ENCODE data around the gene NTRK3. TPM values are rescaled to one million over a fixed set of nuclear protein-coding genes. Genes with fewer than 3 reads are reported as not detected.

NTRK3 gene
- total and polyA plus RNA-seq, 4 donors, result 0.21 to 2.9 (median 0.32) TPM

DNA sequence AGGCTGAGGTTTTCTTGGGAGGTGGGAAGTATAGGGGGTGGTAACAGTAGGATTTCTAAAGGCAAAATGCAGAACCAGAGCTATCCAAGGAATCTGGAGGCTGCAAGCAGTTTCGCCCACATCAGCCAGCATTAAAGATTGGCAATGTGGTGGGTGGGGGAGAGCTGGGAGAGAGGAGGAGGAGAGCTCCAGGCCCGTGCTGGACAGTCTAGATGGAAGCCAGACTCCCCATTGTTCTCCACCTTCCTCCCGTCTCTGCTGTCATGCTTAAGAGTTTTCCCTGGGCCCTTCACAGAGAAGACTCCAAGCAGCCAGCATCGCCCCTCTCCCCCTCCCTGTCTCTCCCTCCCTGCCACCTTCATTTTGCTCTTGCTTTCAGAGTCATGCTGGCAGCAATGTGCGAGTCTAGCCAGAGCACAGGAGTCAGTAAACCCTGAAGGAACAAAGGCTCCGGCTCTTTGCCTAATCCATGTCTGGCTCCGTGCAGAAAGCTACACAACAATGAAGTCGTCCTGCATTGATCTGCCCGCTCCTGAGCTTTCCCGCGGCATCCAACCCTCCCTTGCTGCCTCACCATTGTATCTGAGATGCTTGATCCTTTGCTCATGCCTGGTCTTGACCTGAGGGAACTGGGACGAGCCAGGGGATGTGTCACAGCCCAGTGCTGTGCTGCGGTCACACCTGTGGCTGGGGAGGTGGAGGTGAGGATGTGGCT lies 282.9 kb downstream of the NTRK3 start:
- no peaks in the 10 kb centered on the region for H3K9me3 ChIP-seq (ENCODE audit: control insufficient read depth in 4 of 4, low read length in 3 of 4)
- H3K27ac ChIP-seq (ENCODE audit: low read depth in 1 of 2, low read length in 2 of 2), result no peak overlapping the region
- no peaks in the 10 kb centered on the region for H3K4me1 ChIP-seq (ENCODE audit: control insufficient read depth in 4 of 4, insufficient read depth in 4 of 4, low read length in 3 of 4)
- no peaks in the 10 kb centered on the region for H3K36me3 ChIP-seq (ENCODE audit: control insufficient read depth in 4 of 4, insufficient read depth in 3 of 4, low read depth in 1 of 4, low read length in 3 of 4)
- H3K4me3 ChIP-seq (ENCODE audit: low read depth in 1 of 3, low read length in 3 of 3), result no peak overlapping the region
- no peak for DNase-seq (ENCODE audit: low spot score)
- no peak for TF ChIP-seq FOXA2 (IDR thresholded peaks at IDR 0.05)
- no peak for TF ChIP-seq HNF4A (conservative IDR thresholded peaks at IDR 0.05)
- no peak for TF ChIP-seq TAF1 (conservative IDR thresholded peaks at IDR 0.05)
- TF ChIP-seq, protein P1, sequence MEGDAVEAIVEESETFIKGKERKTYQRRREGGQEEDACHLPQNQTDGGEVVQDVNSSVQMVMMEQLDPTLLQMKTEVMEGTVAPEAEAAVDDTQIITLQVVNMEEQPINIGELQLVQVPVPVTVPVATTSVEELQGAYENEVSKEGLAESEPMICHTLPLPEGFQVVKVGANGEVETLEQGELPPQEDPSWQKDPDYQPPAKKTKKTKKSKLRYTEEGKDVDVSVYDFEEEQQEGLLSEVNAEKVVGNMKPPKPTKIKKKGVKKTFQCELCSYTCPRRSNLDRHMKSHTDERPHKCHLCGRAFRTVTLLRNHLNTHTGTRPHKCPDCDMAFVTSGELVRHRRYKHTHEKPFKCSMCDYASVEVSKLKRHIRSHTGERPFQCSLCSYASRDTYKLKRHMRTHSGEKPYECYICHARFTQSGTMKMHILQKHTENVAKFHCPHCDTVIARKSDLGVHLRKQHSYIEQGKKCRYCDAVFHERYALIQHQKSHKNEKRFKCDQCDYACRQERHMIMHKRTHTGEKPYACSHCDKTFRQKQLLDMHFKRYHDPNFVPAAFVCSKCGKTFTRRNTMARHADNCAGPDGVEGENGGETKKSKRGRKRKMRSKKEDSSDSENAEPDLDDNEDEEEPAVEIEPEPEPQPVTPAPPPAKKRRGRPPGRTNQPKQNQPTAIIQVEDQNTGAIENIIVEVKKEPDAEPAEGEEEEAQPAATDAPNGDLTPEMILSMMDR (IDR thresholded peaks at IDR 0.05; ENCODE audit: low read depth, low read length, missing input control), result no peak
- no peak for TF ChIP-seq SP1 (IDR thresholded peaks at IDR 0.05)
- TF ChIP-seq JUND (IDR thresholded peaks at IDR 0.05), result no peak
- no peak for TF ChIP-seq NR2F2 (IDR thresholded peaks at IDR 0.05)
- no peak overlapping the region for H3K9ac ChIP-seq (ENCODE audit: low read depth in 1 of 2, low read length in 2 of 2)
- 53% methylated on average over 13 of the region's 13 CpGs for WGBS
- H3K27me3 ChIP-seq (ENCODE audit: control insufficient read depth in 4 of 4, insufficient read depth in 4 of 4, low read length in 3 of 4), result no peaks in the 10 kb centered on the region

DNA sequence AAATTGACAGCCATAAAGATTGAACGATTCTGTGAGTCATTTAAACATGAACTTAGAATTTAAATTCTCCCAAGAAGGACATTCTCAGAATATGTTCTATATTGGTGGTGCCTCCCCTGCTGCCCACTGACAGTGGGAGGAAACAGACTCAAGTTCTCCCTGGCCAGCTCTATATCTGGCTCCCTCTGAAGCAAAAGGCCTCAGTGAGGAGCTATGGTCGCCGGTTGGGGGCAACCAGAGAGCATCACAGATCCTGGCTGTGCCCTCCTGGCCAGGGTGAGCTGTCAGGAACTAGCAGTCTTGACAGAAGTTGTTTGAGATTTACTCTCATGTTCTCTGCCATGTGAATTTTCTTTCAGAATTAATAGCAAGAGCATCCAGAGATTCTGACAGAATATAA lies 285.5 kb downstream of the NTRK3 start:
- Histone ChIP-seq H3K27ac (ENCODE audit: low read depth in 1 of 2, low read length in 2 of 2) (no peak overlapping the region), H3K9me3 (ENCODE audit: control insufficient read depth in 4 of 4, low read length in 3 of 4) (no peaks in the 10 kb centered on the region), H3K27me3 (ENCODE audit: control insufficient read depth in 4 of 4, insufficient read depth in 4 of 4, low read length in 3 of 4) (no peaks in the 10 kb centered on the region), H3K4me1 (ENCODE audit: control insufficient read depth in 4 of 4, insufficient read depth in 4 of 4, low read length in 3 of 4) (no peaks in the 10 kb centered on the region), H3K4me3 (ENCODE audit: low read depth in 1 of 3, low read length in 3 of 3) (no peak overlapping the region), H3K36me3 (ENCODE audit: control insufficient read depth in 4 of 4, insufficient read depth in 3 of 4, low read depth in 1 of 4, low read length in 3 of 4) (no peaks in the 10 kb centered on the region), H3K9ac (ENCODE audit: low read depth in 1 of 2, low read length in 2 of 2) (no peak overlapping the region)
- no peak for TF ChIP-seq EGR1 (IDR thresholded peaks at IDR 0.05; ENCODE audit: low read depth in 2 of 2)
- WGBS, result 60% methylated on average over 3 of the region's 3 CpGs
- DNase-seq (ENCODE audit: low spot score), result no peak

DNA sequence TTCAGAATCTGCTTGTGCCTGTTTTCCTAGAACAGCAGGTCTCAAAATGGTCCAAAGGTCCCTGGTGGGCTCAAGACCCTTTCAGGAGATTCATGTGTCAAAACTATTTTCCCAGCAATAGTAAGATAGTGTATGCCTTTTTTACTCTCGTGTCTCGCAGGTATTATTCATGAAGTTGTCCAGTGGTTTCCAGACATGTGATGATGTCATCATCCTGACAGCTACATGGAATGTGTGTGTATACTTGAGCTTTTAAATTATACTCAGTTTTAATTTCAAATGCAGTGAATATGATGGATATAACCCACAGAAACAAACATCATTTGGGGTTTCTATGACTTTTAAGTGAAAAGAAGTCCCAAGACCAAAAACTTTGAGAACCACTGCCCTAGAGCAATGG lies 288.6 kb downstream of the NTRK3 start:
- 84% methylated on average over 2 of the region's 2 CpGs for WGBS
- Histone ChIP-seq H3K4me1 (ENCODE audit: control insufficient read depth in 4 of 4, insufficient read depth in 4 of 4, low read length in 3 of 4) (no peaks in the 10 kb centered on the region), H3K27me3 (ENCODE audit: control insufficient read depth in 4 of 4, insufficient read depth in 4 of 4, low read length in 3 of 4) (no peaks in the 10 kb centered on the region), H3K9ac (ENCODE audit: low read depth in 1 of 2, low read length in 2 of 2) (no peak overlapping the region), H3K27ac (ENCODE audit: low read depth in 1 of 2, low read length in 2 of 2) (no peak overlapping the region), H3K4me3 (ENCODE audit: low read depth in 1 of 3, low read length in 3 of 3) (no peak overlapping the region), H3K9me3 (ENCODE audit: control insufficient read depth in 4 of 4, low read length in 3 of 4) (no peaks in the 10 kb centered on the region), H3K36me3 (ENCODE audit: control insufficient read depth in 4 of 4, insufficient read depth in 3 of 4, low read depth in 1 of 4, low read length in 3 of 4) (no peaks in the 10 kb centered on the region)
- TF ChIP-seq, protein P2, sequence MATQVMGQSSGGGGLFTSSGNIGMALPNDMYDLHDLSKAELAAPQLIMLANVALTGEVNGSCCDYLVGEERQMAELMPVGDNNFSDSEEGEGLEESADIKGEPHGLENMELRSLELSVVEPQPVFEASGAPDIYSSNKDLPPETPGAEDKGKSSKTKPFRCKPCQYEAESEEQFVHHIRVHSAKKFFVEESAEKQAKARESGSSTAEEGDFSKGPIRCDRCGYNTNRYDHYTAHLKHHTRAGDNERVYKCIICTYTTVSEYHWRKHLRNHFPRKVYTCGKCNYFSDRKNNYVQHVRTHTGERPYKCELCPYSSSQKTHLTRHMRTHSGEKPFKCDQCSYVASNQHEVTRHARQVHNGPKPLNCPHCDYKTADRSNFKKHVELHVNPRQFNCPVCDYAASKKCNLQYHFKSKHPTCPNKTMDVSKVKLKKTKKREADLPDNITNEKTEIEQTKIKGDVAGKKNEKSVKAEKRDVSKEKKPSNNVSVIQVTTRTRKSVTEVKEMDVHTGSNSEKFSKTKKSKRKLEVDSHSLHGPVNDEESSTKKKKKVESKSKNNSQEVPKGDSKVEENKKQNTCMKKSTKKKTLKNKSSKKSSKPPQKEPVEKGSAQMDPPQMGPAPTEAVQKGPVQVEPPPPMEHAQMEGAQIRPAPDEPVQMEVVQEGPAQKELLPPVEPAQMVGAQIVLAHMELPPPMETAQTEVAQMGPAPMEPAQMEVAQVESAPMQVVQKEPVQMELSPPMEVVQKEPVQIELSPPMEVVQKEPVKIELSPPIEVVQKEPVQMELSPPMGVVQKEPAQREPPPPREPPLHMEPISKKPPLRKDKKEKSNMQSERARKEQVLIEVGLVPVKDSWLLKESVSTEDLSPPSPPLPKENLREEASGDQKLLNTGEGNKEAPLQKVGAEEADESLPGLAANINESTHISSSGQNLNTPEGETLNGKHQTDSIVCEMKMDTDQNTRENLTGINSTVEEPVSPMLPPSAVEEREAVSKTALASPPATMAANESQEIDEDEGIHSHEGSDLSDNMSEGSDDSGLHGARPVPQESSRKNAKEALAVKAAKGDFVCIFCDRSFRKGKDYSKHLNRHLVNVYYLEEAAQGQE (IDR thresholded peaks at IDR 0.05), result no peak
- no peak for TF ChIP-seq FOXA2 (IDR thresholded peaks at IDR 0.05)
- no peak for DNase-seq (ENCODE audit: low spot score)
